Measurements from ENCODE around the gene ABCC3.

DNA sequence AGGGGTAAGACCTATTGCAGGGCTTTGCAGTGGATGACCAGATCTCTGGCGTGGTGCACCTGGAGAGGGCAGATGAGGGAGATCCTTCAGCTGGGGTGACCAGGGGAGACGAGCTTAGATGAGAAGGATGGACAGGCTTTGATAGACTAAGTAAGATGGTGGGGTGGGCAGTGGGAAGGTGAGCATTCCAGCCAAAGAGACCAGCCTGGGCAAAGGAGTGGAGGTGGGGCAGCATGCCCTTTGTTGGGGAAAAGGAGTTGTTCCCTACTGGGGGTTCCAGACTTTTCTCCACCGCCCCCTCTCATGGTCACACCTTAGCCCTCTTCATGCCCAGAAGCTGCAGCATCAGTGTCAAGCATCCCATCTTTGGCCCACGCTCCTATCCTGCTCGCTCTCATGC is 45.4 kb downstream of the ABCC3 start:
- TF ChIP-seq, protein P1, sequence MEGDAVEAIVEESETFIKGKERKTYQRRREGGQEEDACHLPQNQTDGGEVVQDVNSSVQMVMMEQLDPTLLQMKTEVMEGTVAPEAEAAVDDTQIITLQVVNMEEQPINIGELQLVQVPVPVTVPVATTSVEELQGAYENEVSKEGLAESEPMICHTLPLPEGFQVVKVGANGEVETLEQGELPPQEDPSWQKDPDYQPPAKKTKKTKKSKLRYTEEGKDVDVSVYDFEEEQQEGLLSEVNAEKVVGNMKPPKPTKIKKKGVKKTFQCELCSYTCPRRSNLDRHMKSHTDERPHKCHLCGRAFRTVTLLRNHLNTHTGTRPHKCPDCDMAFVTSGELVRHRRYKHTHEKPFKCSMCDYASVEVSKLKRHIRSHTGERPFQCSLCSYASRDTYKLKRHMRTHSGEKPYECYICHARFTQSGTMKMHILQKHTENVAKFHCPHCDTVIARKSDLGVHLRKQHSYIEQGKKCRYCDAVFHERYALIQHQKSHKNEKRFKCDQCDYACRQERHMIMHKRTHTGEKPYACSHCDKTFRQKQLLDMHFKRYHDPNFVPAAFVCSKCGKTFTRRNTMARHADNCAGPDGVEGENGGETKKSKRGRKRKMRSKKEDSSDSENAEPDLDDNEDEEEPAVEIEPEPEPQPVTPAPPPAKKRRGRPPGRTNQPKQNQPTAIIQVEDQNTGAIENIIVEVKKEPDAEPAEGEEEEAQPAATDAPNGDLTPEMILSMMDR (IDR thresholded peaks at IDR 0.05): no peak
- no peak for TF ChIP-seq EP300 (IDR thresholded peaks at IDR 0.05)
